ENCODE measurements around the gene NEU1. TPM values are rescaled to one million over a fixed set of nuclear protein-coding genes. Genes with fewer than 3 reads are reported as not detected.

Gene NEU1
- total RNA-seq, 2 donors from 2014 or later: 42.4 to 50.7 TPM

- no peak overlapping the region for H3K4me3 ChIP-seq (ENCODE audit: low read length)
- Mint-ChIP-seq H3K36me3 (ENCODE audit: low read depth) (no peaks in the 10 kb centered on the region), H3K27me3 (ENCODE audit: insufficient read depth) (peaks cover 2% of the 10 kb centered on the region), H3K27ac (peak overlapping the region; percentile 74), H3K4me1 (peaks cover 20% of the 10 kb centered on the region), H3K9me3 (no peaks in the 10 kb centered on the region), H3K4me3 (no peak overlapping the region)
- H3K36me3 ChIP-seq (ENCODE audit: control insufficient read depth, insufficient read depth, low read length): no peaks in the 10 kb centered on the region
- WGBS, 2 experiments (ENCODE audit: insufficient coverage in 1 of 2, insufficient read length in 1 of 2): 20 to 29% methylated on average over 2 to 4 of the region's 4 CpGs
- no peaks in the 10 kb centered on the region for H3K9me3 ChIP-seq (ENCODE audit: control insufficient read depth, low read length)
- DNase-seq: peak; percentile 66
- no peaks in the 10 kb centered on the region for H3K27me3 ChIP-seq (ENCODE audit: control insufficient read depth, insufficient read depth, low read length, poor library complexity, severe bottlenecking)
- no peak for TF ChIP-seq CTCF (conservative IDR thresholded peaks at IDR 0.05)
- no peak overlapping the region for H3K9ac ChIP-seq (ENCODE audit: extremely low read depth, low read length, poor library complexity, severe bottlenecking)
- H3K4me1 ChIP-seq (ENCODE audit: control insufficient read depth, insufficient read depth, low read length): peaks cover 2% of the 10 kb centered on the region
- H3K27ac ChIP-seq (ENCODE audit: low read depth, low read length): no peak overlapping the region
Observed at GRCh38 chr6:31906122-31906521, 43.5 kb upstream of the NEU1 start.

DNA sequence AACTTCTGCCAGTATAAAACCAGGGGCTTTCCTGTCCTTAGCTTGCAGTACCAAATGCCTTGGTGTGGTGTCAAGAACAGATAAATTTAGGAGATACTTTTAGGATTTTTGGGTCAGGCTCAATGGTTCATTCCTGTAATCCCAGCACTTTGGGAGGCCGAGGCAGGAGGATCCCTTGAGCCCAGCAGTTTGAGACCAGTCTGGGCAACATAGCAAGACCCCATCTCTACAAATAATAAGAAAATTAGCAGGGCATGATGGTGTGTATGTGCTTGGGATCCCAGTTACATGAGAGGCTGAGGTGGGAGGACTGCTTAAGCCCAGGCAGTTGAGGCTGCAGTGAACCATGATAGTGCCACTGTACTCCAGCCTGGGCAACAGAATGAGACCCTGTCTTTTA, 42.4 kb upstream of the NEU1 start:
- no peaks in the 10 kb centered on the region for H3K36me3 Mint-ChIP-seq (ENCODE audit: low read depth)
- no peak for TF ChIP-seq CTCF (conservative IDR thresholded peaks at IDR 0.05)
- Histone ChIP-seq H3K4me3 (ENCODE audit: low read length) (no peak overlapping the region), H3K9me3 (ENCODE audit: control insufficient read depth, low read length) (no peaks in the 10 kb centered on the region), H3K9ac (ENCODE audit: extremely low read depth, low read length, poor library complexity, severe bottlenecking) (no peak overlapping the region), H3K27me3 (ENCODE audit: control insufficient read depth, insufficient read depth, low read length, poor library complexity, severe bottlenecking) (no peaks in the 10 kb centered on the region), H3K27ac (ENCODE audit: low read depth, low read length) (no peak overlapping the region), H3K4me1 (ENCODE audit: control insufficient read depth, insufficient read depth, low read length) (peaks cover 2% of the 10 kb centered on the region), H3K36me3 (ENCODE audit: control insufficient read depth, insufficient read depth, low read length) (no peaks in the 10 kb centered on the region)
- H3K4me1 Mint-ChIP-seq: peaks cover 20% of the 10 kb centered on the region
- peaks cover 2% of the 10 kb centered on the region for H3K27me3 Mint-ChIP-seq (ENCODE audit: insufficient read depth)
- no peaks in the 10 kb centered on the region for H3K9me3 Mint-ChIP-seq
- WGBS, 2 experiments (ENCODE audit: insufficient coverage in 1 of 2, insufficient read length in 1 of 2): 85% methylated on average over 1 of the region's 1 CpG; no CpG with 5 or more reads in 1 of the 2 experiments
- no peak overlapping the region for H3K4me3 Mint-ChIP-seq
- H3K27ac Mint-ChIP-seq: no peak overlapping the region
- DNase-seq: no peak

DNA sequence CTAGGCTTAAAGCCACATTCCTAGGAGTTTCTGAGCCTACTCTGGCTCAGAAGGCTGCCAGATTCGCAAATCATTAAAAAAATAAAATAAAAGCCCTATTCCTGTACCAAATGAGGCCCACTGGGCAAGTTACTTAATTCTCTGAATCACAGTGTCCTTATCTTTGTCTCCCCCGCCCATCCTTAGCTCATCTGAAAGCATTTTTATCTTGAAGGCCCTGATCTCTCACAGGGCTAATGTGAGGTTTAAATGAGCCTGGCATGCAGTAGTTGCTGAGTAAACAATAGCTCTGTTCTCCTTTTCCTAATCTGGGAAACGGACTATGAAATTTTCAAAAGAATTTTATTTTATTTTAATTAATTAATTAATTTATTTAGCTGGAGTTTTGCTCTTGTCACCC, 41.3 kb upstream of the NEU1 start:
- peaks cover 2% of the 10 kb centered on the region for H3K36me3 Mint-ChIP-seq (ENCODE audit: low read depth)
- peaks cover 2% of the 10 kb centered on the region for H3K4me1 ChIP-seq (ENCODE audit: control insufficient read depth, insufficient read depth, low read length)
- no peak overlapping the region for H3K27ac ChIP-seq (ENCODE audit: low read depth, low read length)
- H3K36me3 ChIP-seq (ENCODE audit: control insufficient read depth, insufficient read depth, low read length): no peaks in the 10 kb centered on the region
- H3K4me3 Mint-ChIP-seq: no peak overlapping the region
- no peaks in the 10 kb centered on the region for H3K9me3 Mint-ChIP-seq
- H3K4me1 Mint-ChIP-seq: peaks cover 22% of the 10 kb centered on the region
- no peak overlapping the region for H3K27ac Mint-ChIP-seq
- H3K9ac ChIP-seq (ENCODE audit: extremely low read depth, low read length, poor library complexity, severe bottlenecking): no peak overlapping the region
- DNase-seq: no peak
- no peaks in the 10 kb centered on the region for H3K9me3 ChIP-seq (ENCODE audit: control insufficient read depth, low read length)
- WGBS, 2 experiments (ENCODE audit: insufficient coverage in 1 of 2, insufficient read length in 1 of 2): 67 to 88% methylated on average over 1 to 2 of the region's 3 CpGs
- no peak for TF ChIP-seq CTCF (conservative IDR thresholded peaks at IDR 0.05)
- H3K4me3 ChIP-seq (ENCODE audit: low read length): no peak overlapping the region
- H3K27me3 Mint-ChIP-seq (ENCODE audit: insufficient read depth): no peaks in the 10 kb centered on the region
- no peaks in the 10 kb centered on the region for H3K27me3 ChIP-seq (ENCODE audit: control insufficient read depth, insufficient read depth, low read length, poor library complexity, severe bottlenecking)
